ENCODE results near the gene ITPA. TPM values are rescaled to one million over a fixed set of nuclear protein-coding genes. Genes with fewer than 3 reads are reported as not detected.

The ITPA gene
- total and polyA plus RNA-seq, 2 of the 13 experiments (the other 11 are each of a cell fraction or from before 2014, with no cell fraction given): 60.1 to 103 TPM

- no peak for TF ChIP-seq ZUFSP (CRISPR knock-in tag; IDR thresholded peaks at IDR 0.05; ENCODE audit: borderline replicate concordance)
- peak; percentile 74 for TF ChIP-seq ERF (CRISPR knock-in tag; IDR thresholded peaks at IDR 0.05)
- TF ChIP-seq ZBTB3 (CRISPR knock-in tag; IDR thresholded peaks at IDR 0.05; ENCODE audit: borderline replicate concordance, low read depth): peak; percentile 87; the same call in 1 of the 2 replicates
- peak; percentile 79 for TF ChIP-seq YY1 (IDR thresholded peaks at IDR 0.05; ENCODE audit: insufficient read depth, insufficient replicate concordance, low read depth, low read length)
- peak; percentile 95 for TF ChIP-seq LBX2 (CRISPR knock-in tag; IDR thresholded peaks at IDR 0.05; ENCODE audit: borderline replicate concordance)
- TF ChIP-seq FOSL2 (CRISPR knock-in tag; IDR thresholded peaks at IDR 0.05): no peak
- TF ChIP-seq, protein P1, sequence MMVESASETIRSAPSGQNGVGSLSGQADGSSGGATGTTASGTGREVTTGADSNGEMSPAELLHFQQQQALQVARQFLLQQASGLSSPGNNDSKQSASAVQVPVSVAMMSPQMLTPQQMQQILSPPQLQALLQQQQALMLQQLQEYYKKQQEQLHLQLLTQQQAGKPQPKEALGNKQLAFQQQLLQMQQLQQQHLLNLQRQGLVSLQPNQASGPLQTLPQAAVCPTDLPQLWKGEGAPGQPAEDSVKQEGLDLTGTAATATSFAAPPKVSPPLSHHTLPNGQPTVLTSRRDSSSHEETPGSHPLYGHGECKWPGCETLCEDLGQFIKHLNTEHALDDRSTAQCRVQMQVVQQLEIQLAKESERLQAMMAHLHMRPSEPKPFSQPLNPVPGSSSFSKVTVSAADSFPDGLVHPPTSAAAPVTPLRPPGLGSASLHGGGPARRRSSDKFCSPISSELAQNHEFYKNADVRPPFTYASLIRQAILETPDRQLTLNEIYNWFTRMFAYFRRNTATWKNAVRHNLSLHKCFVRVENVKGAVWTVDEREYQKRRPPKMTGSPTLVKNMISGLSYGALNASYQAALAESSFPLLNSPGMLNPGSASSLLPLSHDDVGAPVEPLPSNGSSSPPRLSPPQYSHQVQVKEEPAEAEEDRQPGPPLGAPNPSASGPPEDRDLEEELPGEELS (CRISPR knock-in tag; IDR thresholded peaks at IDR 0.05): no peak; the same call in 1 of the 2 replicates
- peak; percentile 64; the same call in 1 of the 2 replicates for TF ChIP-seq MYNN (CRISPR knock-in tag; IDR thresholded peaks at IDR 0.05; ENCODE audit: low read depth)
- TF ChIP-seq SOX5 (CRISPR knock-in tag; IDR thresholded peaks at IDR 0.05; ENCODE audit: borderline replicate concordance): peak; percentile 47; the same call in 1 of the 2 replicates
- TF ChIP-seq PHB2 (IDR thresholded peaks at IDR 0.05; ENCODE audit: partially characterized antibody): no peak
- no peak; the same call in 1 of the 2 replicates for TF ChIP-seq ZC3H4 (CRISPR knock-in tag; IDR thresholded peaks at IDR 0.05; ENCODE audit: borderline replicate concordance)
- TF ChIP-seq E2F2 (CRISPR knock-in tag; IDR thresholded peaks at IDR 0.05; ENCODE audit: borderline replicate concordance): peak; percentile 86; the same call in 1 of the 2 replicates
- no peak; the same call in 1 of the 2 replicates for TF ChIP-seq ZBTB26 (CRISPR knock-in tag; IDR thresholded peaks at IDR 0.05; ENCODE audit: borderline replicate concordance)
- peak; percentile 93; the same call in 1 of the 2 replicates for TF ChIP-seq ARID2 (CRISPR knock-in tag; IDR thresholded peaks at IDR 0.05; ENCODE audit: borderline replicate concordance)
- TF ChIP-seq, protein P2, sequence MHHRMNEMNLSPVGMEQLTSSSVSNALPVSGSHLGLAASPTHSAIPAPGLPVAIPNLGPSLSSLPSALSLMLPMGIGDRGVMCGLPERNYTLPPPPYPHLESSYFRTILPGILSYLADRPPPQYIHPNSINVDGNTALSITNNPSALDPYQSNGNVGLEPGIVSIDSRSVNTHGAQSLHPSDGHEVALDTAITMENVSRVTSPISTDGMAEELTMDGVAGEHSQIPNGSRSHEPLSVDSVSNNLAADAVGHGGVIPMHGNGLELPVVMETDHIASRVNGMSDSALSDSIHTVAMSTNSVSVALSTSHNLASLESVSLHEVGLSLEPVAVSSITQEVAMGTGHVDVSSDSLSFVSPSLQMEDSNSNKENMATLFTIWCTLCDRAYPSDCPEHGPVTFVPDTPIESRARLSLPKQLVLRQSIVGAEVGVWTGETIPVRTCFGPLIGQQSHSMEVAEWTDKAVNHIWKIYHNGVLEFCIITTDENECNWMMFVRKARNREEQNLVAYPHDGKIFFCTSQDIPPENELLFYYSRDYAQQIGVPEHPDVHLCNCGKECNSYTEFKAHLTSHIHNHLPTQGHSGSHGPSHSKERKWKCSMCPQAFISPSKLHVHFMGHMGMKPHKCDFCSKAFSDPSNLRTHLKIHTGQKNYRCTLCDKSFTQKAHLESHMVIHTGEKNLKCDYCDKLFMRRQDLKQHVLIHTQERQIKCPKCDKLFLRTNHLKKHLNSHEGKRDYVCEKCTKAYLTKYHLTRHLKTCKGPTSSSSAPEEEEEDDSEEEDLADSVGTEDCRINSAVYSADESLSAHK (CRISPR knock-in tag; IDR thresholded peaks at IDR 0.05; ENCODE audit: borderline replicate concordance): peak; percentile 32; the same call in 1 of the 2 replicates
- no peak for TF ChIP-seq CENPT (CRISPR knock-in tag; IDR thresholded peaks at IDR 0.05; ENCODE audit: low read depth)
- peak; percentile 87 for TF ChIP-seq ASH2L (IDR thresholded peaks at IDR 0.05; ENCODE audit: insufficient read length, low read depth, low read length)
- TF ChIP-seq ZNF33A (CRISPR knock-in tag; IDR thresholded peaks at IDR 0.05; ENCODE audit: borderline replicate concordance): no peak; the same call in 1 of the 2 replicates
- peak; percentile 87 for TF ChIP-seq IRF2 (CRISPR knock-in tag; IDR thresholded peaks at IDR 0.05)
Measured at GRCh38 chr20:3204124-3204794, 5.0 kb upstream of the ITPA start, which contains the start of gene DDRGK1 (continued).

Measured in HepG2 (cell line).